Cardiac septum (tissue), 1 donor: ENCODE results near the gene PLAAT3. TPM values are rescaled to one million over a fixed set of nuclear protein-coding genes. Genes with fewer than 3 reads are reported as not detected.
"Not testable (repeated sequence)": the region's sequence is repeated elsewhere in the genome, so short reads cannot be mapped to it uniquely, and the experiment has no call there.

Experiments
- DNase-seq: peaks from one replicate; pipeline ENCODE4 v3.0.0-alpha.2; 2020; ENCODE audit warnings: low spot score
- intact Hi-C: fragments of 100-400 bp; cut with DNase I; formaldehyde crosslinking; loops from one replicate; pipeline ENCODE4 v1.14.0; 2022
- total RNA-seq: library from RNA; stranded (reverse); fragmentation: NEBNext Ultra II Directional; extraction: Animal tissue kit (Norgen Biotek cat#: 25700); gene quantifications from one replicate; pipeline ENCODE4 v1.2.1, GENCODE V29; 2021
- donor health status: DM: no; HTN: no; CAD: no.

Gene PLAAT3
- total RNA-seq, 1 donor from 2014 or later, result 109 TPM

GRCh38 chr11:63528156-63528555, 86.1 kb downstream of the PLAAT3 start:
- DNase-seq, intact Hi-C loops: not testable (repeated sequence)

GRCh38 chr11:63527667-63528066, 86.6 kb downstream of the PLAAT3 start:
- intact Hi-C loops, result no loop called here
- no peak for DNase-seq

Other genes with a start within 250 kb of the PLAAT3 start
- gene SLC22A9, start 244.6 kb downstream of the PLAAT3 start, total RNA-seq, result not detected
- 0.32 TPM for gene PLAAT5, start 123.3 kb downstream of the PLAAT3 start, total RNA-seq
- 0.83 TPM for gene LGALS12, start 108.3 kb downstream of the PLAAT3 start, total RNA-seq
- 6.9 TPM for gene PLAAT4, start 77.6 kb downstream of the PLAAT3 start, total RNA-seq
- not detected for gene PLAAT2, start 51.1 kb downstream of the PLAAT3 start, total RNA-seq
- gene ATL3, start 56.9 kb upstream of the PLAAT3 start, total RNA-seq, result 15.1 TPM
- gene RTN3, start 67.1 kb upstream of the PLAAT3 start, total RNA-seq, result 69.6 TPM
- gene ZFTA, start 154.3 kb upstream of the PLAAT3 start, total RNA-seq, result 14.3 TPM
- gene SPINDOC, start 199.0 kb upstream of the PLAAT3 start, total RNA-seq, result 14.0 TPM
- gene MARK2, start 224.7 kb upstream of the PLAAT3 start, total RNA-seq, result 32.4 TPM